Measurements from ENCODE around the gene BOLA2B. TPM values are rescaled to one million over a fixed set of nuclear protein-coding genes. Genes with fewer than 3 reads are reported as not detected.

Gene BOLA2B
- total and polyA plus RNA-seq, 9 of the 15 experiments (the other 6 are each of a cell fraction or from before 2014, with no cell fraction given): 43.9 to 613 (median 181) TPM

- Histone ChIP-seq H3K27me3 (ENCODE audit: control insufficient read depth in 2 of 2, insufficient read depth in 2 of 2, low read length in 2 of 2) (no peaks in the 10 kb centered on the region), H3K27ac (ENCODE audit: extremely low read depth, low read depth, low read length) (no peak overlapping the region), H3K4me2 (ENCODE audit: insufficient read depth, low read length) (no peak overlapping the region), H4K20me1 (replicated peaks; ENCODE audit: control insufficient read depth, insufficient read depth, low read length) (no peaks in the 10 kb centered on the region), H3K36me3 (ENCODE audit: control insufficient read depth, insufficient read depth, low read length) (no peaks in the 10 kb centered on the region), H2AFZ (ENCODE audit: low read depth, low read length) (no peak overlapping the region), H3K9me1 (ENCODE audit: control insufficient read depth, insufficient read depth, low read length) (no peaks in the 10 kb centered on the region), H3K4me1 (replicated peaks in 1 of 2; ENCODE audit: control insufficient read depth in 2 of 2, insufficient read depth in 2 of 2, low read length in 2 of 2) (peaks cover 17 to 33% of the 10 kb centered on the region in 2 experiments), H3K9me3 (replicated peaks; ENCODE audit: control insufficient read depth, insufficient read depth, low read depth, low read length) (no peaks in the 10 kb centered on the region), H3K9ac (ENCODE audit: insufficient read depth in 1 of 2, low read depth in 2 of 2, low read length in 2 of 2) (no peak overlapping the region), H3K79me2 (ENCODE audit: control insufficient read depth, insufficient read depth, low read length) (no peaks in the 10 kb centered on the region), H3K4me3 (no peak overlapping the region)
- no TSS peak for BruUV-seq (replicated peaks)
- CTCF ChIA-PET (ENCODE audit: low intra/inter-chr PET ratio): no interaction called here
- ATAC-seq (no peak), FAIRE-seq (no peak), DNase-seq (ENCODE audit: extremely low read depth in 1 of 4, low spot score in 3 of 4) (no peak)
- 0% methylated on average over 3 of the region's 3 CpGs for WGBS (ENCODE audit: insufficient coverage, low coverage, missing lambda C conversion rate)
- in situ Hi-C loops (cut with MboI) (no loop called here), intact Hi-C loops (cut with micrococcal nuclease) (no loop called here)
- POLR2A ChIA-PET: interaction anchor here (0.6 kb wide), 1 partner anchor 55 kb away, joined by 3 read pairs; no protein-coding TSS in a partner anchor
- no peak for TF ChIP-seq E4F1 (CRISPR knock-in tag; IDR thresholded peaks at IDR 0.05; ENCODE audit: borderline replicate concordance)
- TF ChIP-seq YY1 (IDR thresholded peaks at IDR 0.05; ENCODE audit: borderline replicate concordance in 1 of 3, control insufficient read depth in 1 of 3, extremely low read depth in 1 of 3, insufficient read depth in 3 of 3, insufficient read length in 1 of 3, insufficient replicate concordance in 2 of 3, low read depth in 1 of 3, low read length in 2 of 3): no peak
- TF ChIP-seq BCLAF1 (IDR thresholded peaks at IDR 0.05; ENCODE audit: borderline replicate concordance in 1 of 2, control insufficient read depth in 1 of 2, low read depth in 2 of 2, low read length in 1 of 2): no peak
- no peak for TF ChIP-seq ZZZ3 (IDR thresholded peaks at IDR 0.05)
- TF ChIP-seq ZNF449 (CRISPR knock-in tag; IDR thresholded peaks at IDR 0.05): no peak
- no peak for TF ChIP-seq PTTG1 (tag; IDR thresholded peaks at IDR 0.05; ENCODE audit: low read depth)
- no peak for TF ChIP-seq MIER1 (IDR thresholded peaks at IDR 0.05; ENCODE audit: low read depth)
- no peak for TF ChIP-seq ZBTB9 (CRISPR knock-in tag; IDR thresholded peaks at IDR 0.05)
- TF ChIP-seq FOXM1 (IDR thresholded peaks at IDR 0.05; ENCODE audit: low read depth): no peak
- TF ChIP-seq FOXM1 (CRISPR knock-in tag; IDR thresholded peaks at IDR 0.05; ENCODE audit: low read depth): no peak
- TF ChIP-seq CHCHD3 (CRISPR knock-in tag; IDR thresholded peaks at IDR 0.05): no peak
- TF ChIP-seq KAT2B (IDR thresholded peaks at IDR 0.05; ENCODE audit: low read depth, low read length): no peak
Observed at GRCh38 chr16:30180741-30181140, 12.7 kb downstream of the BOLA2B start.
